C4-2B (cell line): ENCODE results near the gene MYLK4.

Experiments used
- ZFX ChIP-seq: fragments of 450-650 bp; IDR thresholded peaks from 2 replicates; pipeline ENCODE4 v1.6.1; 2017
- TF ChIP-seq, protein P1 (sequence below): fragments of 450-650 bp; conservative IDR thresholded peaks from 2 replicates; pipeline ENCODE4 v1.5.1; 2017; ENCODE audit warnings: mild to moderate bottlenecking

DNA sequence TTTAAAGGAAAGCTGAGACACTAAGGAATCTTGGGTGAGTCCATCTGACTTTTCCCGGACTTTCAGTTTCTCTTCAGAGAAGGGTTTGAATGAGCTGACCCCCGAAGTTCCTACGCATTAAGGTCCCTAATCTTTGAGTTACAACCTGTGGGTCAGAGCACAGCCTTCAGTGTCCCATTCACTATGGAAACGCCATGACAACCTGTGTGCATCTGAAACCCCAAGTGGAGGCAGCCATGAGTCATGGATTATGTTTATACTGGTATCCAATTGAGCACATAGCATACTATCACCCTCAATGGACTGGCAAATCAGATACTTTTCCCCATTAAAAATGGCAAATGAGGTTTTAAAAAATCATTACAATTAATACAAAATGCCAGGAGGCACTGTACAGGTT, 11.4 kb downstream of the MYLK4 start:
- TF ChIP-seq, protein P1, sequence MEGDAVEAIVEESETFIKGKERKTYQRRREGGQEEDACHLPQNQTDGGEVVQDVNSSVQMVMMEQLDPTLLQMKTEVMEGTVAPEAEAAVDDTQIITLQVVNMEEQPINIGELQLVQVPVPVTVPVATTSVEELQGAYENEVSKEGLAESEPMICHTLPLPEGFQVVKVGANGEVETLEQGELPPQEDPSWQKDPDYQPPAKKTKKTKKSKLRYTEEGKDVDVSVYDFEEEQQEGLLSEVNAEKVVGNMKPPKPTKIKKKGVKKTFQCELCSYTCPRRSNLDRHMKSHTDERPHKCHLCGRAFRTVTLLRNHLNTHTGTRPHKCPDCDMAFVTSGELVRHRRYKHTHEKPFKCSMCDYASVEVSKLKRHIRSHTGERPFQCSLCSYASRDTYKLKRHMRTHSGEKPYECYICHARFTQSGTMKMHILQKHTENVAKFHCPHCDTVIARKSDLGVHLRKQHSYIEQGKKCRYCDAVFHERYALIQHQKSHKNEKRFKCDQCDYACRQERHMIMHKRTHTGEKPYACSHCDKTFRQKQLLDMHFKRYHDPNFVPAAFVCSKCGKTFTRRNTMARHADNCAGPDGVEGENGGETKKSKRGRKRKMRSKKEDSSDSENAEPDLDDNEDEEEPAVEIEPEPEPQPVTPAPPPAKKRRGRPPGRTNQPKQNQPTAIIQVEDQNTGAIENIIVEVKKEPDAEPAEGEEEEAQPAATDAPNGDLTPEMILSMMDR: no peak
- no peak for TF ChIP-seq ZFX
